Activated effector memory CD4-positive, alpha-beta T cell treated with Interleukin-2 at 50 U/mL for 16 hours (primary cell): ENCODE measurements around the gene GUCY1A2.
"Not testable (repeated sequence)": the region's sequence is repeated elsewhere in the genome, so short reads cannot be mapped to it uniquely, and the experiment has no call there.

Source experiments
- DNase-seq: peaks from one replicate; pipeline ENCODE4 v3.0.0-alpha.2; 2020

GUCY1A2 gene

DNA sequence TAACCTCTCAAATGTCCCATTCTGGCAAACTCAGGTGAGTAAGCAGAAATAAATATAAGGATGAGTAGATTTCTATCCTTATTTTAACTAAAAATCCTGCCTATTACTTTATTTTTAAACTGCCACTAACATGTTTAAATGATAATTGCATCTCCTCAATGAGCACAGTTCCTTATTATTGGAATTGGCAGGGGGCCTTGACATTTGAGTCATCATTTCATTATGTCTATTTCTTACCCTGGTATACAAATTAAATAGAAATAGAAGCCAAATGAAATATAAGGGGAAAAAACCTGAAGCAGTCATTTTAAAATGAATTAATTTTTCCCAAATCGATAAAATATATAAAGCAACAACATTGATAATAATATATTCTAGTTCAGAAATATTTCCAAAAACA, 81.2 kb downstream of the GUCY1A2 start:
- no peak for DNase-seq

DNA sequence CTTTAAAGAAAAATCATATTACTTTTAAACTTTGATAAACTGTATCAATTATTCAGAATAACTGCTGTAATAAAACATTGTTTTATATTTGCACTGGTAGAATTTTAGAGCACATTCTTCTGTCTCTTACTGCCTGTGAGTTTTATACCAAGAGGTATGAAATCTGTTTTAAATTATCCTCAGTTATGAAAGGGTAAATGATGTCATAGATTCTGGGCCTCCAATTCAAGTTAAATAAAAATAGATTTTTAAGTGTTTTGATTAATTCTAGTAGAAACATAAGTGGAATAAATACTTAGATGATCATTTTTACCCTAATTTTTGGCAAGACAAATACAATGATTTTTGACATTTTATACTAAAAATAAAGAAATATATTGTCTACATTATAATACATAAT, 93.0 kb downstream of the GUCY1A2 start:
- DNase-seq: no peak

DNA sequence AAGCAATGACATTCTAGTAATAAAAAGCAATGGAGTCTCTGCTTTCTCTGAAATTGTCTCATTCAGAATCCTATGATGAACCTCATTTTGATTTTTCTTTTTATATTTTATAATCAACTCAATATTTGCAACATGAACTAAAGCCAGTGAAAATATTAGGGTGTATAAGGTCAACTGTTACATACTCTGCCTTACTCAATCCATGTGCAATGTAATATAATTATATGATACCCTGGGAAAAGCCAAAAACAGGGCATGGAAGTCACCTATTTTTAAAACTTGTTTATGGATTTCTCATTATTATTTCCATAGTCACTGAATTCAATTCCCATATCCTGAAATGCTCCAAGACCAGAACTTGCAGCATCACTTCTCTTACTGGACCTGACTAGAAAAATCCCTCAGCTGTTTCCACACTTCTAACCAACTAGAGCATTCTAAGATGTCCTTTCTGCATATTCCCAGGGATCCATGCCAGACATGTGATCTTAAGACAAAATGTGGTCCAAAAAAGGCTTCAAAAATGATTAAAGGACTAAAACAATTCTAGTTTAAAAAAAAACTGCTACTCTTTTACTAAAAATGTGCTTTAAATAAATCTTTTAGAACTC, 97.3 kb downstream of the GUCY1A2 start:
- DNase-seq: no peak

DNA sequence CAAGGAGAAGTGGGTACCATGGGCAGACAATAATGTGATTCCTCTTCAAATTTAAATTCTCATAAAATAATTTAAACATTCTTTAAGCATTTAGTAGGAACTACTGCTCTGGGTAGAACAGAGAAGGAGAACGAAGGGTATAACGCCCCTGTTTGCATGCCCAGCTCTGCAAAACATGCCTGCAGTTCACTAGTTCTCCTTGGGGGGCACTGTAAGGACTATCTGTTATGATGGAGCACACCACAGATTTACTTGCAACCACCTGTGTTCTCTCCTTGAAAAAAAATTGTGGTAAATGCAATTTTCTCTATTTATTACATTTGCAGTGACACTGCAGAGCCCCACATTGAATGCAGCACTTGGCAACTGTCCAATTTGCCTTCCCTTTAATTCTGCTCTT, 100.3 kb downstream of the GUCY1A2 start:
- no peak for DNase-seq

DNA sequence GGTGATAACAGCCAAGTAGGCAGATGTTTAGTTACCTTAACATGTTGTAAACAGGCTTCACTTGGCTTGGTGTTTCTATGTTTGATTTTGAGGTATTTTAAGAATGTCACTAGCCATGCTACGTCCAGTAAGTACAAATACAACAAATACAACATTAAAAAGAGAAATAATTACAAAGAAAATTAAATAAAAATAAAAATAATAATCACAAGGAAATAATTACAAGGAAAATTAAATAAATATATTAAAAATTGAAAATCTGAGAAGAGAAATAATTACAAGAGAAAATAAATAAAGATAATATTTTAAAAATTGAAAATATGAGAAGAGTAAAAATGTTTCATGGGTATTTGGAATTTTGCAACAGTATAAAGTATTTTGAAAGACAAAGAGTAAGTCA, 103.9 kb downstream of the GUCY1A2 start:
- DNase-seq: no peak

DNA sequence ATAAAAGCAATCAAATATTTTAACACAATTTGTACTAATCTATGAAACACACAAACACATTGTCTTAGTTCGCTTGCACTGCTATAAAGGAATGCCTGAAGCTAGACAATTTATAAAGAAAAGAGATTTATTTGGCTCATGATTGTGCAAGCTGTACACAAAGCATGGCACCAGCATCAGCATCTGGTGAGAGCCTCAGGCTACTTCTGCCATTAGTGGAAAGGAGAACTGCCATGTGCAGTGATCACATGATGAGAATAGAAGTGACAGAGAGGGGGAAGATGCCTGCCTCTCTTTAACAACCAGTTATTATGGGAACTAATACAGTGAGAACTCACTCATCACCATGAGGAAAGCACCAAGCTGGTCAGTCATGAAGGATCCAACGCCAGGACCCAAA, 105.1 kb downstream of the GUCY1A2 start:
- DNase-seq: no peak

DNA sequence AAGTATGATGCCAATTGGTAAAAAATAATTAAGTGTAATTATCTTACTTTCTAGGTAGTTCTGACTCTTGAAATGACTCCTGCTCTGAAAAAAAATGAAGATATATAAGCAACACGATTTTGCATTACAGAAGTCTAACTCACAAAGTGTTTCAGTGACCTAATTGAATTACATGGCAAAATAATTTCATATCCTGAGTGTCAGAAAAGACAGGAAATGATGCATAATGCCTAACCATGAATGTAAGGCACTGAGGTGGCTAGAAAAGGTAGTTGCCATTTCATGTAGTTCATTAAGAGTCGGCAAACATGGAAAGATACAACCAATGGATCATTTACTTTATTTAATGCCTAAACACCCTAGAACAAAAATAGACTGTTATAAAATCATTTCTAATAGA, 113.5 kb downstream of the GUCY1A2 start:
- DNase-seq: no peak

DNA sequence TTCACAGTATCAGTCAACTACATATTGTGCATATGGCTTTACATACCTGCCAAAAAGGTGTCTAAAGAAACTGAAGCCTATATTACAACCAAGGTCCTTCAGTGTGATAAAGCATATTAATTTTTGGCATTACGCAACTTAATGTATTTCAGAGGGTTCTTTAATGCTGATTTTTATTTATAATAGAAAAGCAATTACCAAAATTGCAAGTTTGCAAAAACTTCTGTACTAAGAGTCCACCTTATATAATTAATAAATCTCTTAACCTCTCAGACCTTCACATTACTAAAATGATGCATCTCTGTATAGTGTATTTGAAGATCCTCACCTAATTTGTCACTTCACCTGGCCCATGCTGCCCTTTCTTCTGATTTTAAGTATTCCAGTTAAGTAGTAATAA, 128.6 kb downstream of the GUCY1A2 start:
- DNase-seq: no peak

DNA sequence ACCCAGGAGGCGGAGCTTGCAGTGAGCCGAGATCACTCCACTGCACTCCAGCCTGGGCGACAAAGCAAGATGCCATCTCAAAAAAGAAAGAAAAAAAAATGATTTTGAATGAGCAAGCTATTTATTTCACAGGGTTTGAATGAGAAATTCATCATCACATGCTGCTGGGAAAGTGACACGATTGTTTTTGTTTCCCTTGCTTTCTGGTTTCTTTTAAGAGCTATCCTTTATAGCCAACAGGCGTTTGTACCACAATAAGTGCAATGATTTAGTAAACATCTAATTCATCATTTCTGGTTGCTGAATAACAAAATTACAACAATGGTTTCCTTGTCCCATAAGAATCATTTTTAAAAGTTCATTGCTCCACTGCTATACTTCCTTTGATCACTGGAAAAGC, 129.9 kb downstream of the GUCY1A2 start:
- no peak for DNase-seq

DNA sequence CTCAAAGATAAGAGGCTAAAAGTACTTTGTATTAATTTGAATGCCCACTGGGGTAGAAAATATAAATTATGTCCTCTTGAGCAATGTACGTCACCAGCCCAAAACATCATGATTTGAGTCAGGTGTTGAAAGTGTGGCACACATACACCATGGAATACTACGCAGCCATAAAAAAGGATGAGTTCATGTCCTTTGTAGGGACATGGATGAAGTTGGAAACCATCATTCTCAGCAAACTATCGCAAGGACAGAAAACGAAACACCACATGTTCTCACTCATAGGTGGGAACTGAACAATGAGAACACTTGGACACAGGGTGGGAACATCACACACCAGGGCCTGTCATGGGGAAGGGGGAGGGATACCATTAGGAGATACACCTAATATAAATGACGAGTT, 134.6 kb downstream of the GUCY1A2 start:
- not testable (repeated sequence) for DNase-seq

DNA sequence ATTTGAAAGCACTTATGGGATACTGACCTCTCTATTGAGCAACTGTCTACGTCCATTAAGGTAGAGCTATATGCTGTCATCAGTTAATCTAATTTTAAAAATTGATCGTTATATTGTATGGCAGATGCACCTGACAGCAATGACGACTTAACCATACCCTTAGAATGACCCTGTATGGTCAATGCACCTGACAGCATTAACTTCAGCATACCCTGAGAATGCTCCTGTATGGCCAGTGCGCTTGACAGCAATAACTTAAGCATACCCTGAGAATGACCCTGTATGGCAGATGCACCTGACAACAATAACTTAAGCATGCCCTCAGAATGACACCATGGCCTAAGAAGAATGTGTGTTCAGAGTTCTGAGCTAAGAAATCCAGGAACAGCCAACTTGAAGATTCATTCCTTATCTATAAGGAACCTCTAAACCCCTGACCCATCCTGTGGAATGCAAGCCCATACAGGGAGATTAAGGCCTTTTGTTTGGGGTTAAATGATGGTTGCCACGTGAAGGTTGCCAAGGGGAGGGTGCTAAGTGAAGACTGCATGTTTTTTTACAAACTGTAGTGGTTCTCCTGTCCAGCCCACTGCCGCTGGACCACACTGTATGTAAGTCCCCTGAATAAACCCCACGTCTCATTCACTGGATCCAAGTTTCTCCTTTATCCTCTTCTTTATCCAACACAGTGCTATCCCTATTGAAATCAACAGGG, 138.3 kb downstream of the GUCY1A2 start:
- no peak for DNase-seq

DNA sequence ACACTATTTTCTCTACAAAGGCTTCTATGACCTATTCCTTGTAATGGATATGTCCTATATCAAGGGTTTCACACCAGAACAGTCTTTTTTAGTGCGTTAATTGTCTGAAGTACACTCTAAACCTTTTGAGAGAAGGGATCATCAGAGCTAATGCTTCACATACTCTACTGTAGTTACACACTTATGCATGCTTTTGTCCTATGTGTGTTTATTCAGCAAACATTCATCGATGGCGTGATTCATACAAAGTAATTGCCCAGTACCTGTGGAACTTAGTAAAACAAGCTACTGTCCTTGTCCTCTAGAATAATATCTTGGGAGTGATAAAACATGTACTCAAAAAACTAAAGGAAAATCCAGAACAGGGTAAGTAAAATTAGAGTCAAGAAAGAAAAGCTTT, 139.2 kb downstream of the GUCY1A2 start:
- no peak for DNase-seq

DNA sequence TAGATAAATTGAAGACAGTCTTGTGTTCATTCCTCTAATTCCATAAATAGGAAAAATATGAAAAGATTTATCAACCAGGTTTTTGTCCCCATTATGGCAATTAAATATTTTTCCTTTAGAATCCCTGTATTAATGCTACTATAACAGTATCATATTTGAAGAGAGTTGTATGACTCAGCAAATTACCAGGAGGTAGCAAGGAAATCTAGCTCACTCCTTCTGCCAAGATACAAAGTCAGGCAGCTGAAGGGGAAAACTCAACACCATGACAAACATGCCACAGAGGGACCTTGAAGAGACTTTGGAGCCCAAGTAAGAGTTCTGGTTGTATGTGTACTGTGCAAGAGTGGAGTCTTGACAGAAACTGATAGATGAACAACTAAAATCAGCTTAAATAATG, 143.3 kb downstream of the GUCY1A2 start:
- no peak for DNase-seq

DNA sequence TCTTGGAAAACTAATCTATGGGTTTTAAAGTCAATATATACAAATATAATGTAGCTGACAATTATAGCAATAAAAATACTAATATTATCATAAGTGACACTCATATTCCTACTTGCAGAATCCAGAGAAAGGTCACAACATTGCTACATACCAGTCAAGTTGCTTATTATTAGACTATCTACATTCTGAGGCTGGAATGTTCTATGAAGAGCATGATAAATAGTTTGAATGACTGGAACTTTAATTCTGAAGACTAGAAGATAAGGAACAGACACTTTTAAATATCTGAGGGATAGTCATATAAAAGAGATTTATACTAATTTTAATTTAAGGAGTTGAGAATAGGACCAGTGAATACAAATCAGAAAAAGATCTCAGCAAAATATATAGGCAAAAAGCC, 146.0 kb downstream of the GUCY1A2 start:
- no peak for DNase-seq

DNA sequence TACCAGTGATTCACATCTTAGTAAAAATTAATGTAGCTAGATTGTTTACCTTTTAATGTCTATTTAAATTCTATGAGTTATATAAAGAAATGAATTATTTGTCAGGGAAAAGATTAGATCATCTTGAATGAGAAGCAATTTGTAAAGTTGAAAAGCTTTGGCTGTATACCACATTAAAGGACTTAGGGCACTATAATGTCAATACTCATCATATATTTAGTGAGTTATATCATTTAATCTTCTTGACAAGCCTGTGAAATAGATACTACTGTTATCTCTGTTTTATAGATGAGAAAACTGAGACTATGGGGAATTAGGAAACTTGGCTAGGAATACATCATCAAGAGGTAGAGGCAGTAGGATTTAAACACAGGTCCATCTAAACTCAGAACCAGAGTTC, 160.1 kb downstream of the GUCY1A2 start:
- no peak for DNase-seq

DNA sequence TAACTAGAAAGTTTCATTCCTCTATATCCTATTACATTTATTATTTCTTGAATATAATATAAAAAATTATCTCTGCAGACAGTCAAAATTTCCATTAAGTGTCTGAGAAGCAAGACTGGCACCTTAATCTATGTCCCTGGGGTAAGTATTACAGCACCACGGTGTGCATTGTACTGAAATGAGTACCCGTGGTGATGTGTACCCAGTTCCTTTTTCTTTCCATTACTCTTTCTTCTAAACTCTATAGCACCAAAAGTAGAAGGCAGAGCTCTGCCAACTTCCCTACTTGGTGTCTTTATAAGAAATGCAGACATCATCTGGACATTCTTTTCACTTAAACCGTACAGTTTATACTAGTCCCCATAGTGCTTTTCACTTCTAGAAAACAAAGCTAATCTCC, 161.7 kb downstream of the GUCY1A2 start:
- no peak for DNase-seq

DNA sequence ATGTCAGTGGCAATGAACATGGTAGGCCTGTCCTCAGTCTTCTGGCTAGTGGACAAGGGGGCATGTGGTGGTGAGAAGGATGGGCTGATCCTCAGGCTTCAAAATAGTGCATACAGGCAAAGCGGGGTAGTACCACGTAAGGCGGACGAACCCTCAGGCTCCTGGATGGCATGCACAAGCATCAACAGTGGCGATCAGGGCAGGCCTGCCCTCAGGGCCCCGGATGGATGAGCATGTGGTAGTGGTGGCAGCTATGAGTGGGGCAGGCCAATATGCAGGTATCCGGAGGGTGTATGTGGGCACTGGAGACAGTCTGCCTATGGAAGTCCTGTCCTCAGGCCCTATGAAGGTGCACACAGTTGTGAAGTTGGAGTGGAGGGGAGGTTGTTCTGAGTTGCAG, 163.8 kb downstream of the GUCY1A2 start:
- DNase-seq: no peak

DNA sequence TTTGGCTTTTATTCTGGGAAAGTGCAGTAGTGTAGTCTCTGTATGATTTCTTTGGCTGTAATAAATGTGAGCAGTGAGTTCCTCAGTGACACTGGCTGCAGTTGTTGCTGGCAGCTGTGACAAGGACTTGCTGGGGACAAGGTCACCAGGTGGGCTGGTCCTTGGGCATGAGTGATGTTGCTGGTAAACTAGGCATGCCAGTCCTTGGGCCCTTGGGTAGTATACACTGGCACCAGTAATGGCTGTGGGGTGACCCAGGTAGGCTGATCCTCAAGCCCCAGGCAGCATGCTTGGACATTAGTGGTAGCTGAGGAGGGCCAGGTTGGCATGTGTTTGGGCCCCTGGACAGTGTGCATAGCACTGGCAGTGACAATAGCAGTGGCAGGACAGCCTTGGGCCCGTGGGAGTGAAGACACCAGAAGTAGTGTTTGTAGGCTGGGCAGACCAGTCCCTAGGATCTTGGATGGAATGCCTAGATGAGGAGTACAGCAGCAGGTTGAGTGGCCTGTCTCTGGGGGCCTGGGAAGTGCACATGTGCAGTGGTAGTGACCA, 164.3 kb downstream of the GUCY1A2 start:
- no peak for DNase-seq

DNA sequence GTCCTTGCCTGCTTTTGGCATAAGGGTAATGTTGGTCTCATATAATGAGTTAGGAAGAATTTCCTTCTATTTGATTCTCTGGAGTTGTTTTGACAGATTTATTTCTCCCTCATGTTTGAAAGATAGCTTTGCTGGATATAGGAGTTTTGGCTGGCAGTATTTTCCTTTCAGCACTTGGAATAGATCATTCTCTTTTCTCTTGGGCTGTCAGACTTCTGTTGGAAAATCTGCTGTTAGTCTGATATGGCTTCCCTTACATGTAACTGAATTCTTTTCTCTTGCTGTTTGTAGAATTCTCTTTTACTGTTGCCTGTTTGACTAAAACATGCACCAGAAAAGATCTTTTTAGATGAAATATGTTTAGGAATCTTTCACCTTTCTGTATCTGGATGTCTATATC, 165.5 kb downstream of the GUCY1A2 start:
- DNase-seq: no peak

DNA sequence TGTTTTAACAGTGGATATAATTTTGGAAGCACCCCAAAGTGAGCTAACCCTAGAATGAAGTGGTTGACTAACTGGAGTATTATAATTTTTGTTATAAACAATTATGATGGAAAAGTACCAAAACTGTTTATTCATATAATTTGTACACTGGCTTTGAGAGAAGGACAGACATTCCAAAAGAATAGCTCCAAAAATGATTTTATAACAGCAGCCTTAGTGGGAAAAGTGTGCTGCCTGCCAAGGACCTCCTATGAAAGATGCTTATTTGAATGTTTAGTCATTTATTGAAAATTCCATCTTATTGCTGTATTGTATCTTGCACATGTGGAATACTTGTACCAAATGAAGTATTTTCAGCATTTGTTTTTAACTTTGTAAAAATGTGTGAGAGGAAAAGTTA, 169.8 kb downstream of the GUCY1A2 start:
- DNase-seq: no peak

DNA sequence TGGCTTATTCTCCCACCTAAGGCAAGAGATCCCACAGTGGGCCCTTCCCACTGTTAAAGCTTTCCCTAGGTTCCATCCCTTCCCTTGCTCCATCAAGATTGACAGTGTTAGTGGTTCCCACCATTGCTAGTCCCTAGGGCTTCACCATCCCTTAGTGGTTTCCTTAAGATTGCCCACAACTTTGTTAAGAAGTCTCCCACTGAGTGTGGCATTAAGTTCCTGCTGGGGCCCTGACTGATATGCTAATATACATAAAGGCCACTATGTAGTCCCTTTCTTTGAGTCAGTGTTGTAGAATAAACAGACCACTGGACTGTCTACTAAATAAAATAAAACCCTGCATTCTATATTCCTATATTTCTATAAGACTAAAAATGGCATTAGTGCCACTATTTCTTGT, 176.1 kb downstream of the GUCY1A2 start:
- no peak for DNase-seq

DNA sequence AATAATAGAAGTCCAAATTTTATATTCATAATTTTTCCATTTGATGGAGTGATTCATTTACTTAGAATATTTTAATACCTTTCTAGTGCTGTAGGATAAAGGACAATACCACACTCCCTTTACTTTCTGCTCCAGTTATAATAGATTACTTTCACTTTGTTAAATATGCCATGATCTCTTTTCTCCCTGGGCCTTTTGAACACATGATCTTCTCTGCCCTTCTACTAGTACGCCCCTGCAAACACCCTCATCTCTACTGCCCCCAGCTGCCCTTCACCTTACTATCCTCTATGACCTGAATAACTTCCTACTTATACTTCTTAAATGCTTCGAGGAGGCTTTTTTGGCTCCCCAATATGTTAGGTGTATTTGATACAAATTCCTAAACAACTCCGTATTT, 177.3 kb downstream of the GUCY1A2 start:
- no peak for DNase-seq

DNA sequence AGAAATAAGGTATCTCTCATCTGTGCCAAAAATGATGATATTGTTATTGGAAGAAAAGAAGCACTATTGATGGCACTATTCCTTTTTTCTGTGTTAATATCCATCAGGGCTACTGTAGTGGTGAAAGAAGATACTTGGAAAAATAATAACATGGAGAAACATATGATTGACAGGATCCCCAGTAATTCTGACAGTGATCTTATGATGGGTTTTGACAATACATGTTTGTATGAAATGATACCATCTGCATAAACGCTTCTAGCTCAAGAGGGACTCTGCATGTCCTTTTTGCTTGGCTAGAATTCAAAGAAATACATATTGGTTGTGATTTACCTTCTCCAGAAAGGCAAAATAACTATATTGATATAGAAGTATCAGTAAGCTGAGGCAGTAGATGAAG, 178.1 kb downstream of the GUCY1A2 start:
- no peak for DNase-seq

DNA sequence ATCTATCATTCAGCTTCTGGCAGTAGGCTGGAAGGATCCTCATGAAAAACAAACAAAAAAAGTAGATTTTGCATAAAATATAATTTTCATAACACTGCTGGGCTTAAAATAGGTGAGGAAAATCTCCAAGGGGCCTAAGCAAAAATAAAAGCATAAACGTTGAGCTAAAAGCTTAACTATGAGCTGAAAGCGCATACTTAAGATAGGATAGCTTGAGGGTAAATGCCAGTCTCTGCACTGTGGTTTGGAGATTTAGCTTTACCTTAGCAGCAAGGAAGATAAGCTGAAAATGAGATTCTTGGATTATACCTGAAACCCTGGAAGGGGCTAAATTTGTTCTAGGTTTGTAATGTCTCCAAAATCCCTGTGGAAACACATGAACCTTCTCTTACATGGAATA, 183.7 kb downstream of the GUCY1A2 start:
- no peak for DNase-seq

DNA sequence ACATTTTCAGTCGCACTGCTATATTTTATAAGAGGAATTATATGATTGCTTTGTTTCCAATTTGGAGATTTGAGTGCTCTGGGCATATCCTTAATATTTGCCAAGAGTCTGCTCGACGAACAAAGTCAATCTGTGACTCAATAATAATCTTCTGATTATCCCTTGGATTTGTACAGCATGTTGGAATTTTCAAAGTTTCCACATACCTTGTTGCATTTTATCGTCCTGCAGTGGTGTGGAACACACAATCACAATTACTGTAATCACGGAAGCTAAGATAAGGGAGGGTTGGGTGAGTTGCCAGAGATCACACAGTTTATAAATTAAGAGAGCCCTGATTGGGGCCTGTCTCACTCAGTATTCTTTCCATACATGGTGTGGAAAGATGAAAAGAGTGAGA, 189.3 kb downstream of the GUCY1A2 start:
- DNase-seq: no peak
